ENCODE results near the gene ANKRD2.
A peak's percentile ranks its signal among the peaks of the same experiment; 100 is the strongest.

ANKRD2 gene

DNA sequence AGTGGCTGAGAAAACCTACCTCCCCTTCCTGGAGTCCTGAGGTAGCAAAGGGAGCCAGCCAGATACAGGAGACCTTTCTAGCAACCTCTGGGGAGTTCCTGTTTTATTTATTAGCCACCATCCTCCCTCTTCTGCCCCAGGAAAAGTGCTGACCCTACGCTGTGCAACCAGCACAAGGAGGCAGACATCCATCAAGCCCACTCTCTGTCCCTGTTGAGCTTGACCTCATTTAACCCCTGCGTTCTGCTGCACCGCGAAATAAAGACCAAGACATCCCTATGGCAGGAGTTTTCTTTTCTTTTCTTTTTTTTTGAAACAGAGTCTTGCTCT lies 25.3 kb upstream of the ANKRD2 start:
- no peak overlapping the region for H3K4me3 ChIP-seq (ENCODE audit: low read length)
- no peak for TF ChIP-seq CTCF (IDR thresholded peaks at IDR 0.05; ENCODE audit: insufficient read depth, low read depth, low read length, missing control alignments)
- DNase-seq (ENCODE audit: low read depth) = no peak

DNA sequence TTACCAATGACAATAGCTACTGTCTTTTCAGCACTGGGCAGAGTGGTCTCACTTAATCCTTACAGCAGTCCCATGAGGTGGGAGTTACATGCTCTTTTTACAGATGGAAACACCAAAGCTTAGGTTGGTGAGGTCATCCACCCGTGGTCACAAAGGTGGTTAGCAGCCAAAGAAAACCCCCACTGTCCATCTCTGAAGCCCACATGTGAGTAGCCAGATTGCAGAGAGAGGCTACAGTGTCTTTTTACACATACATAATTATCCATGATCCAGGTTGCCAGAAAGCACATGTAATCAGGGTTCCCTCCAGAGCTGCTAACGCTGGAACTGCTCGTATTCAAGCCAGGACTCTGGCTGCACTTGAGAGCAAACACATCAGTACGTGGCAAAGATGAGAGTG lies 24.6 kb upstream of the ANKRD2 start:
- H3K4me3 ChIP-seq (ENCODE audit: low read length) = no peak overlapping the region
- no peak for DNase-seq (ENCODE audit: low read depth)
- TF ChIP-seq CTCF (IDR thresholded peaks at IDR 0.05; ENCODE audit: insufficient read depth, low read depth, low read length, missing control alignments) = no peak

DNA sequence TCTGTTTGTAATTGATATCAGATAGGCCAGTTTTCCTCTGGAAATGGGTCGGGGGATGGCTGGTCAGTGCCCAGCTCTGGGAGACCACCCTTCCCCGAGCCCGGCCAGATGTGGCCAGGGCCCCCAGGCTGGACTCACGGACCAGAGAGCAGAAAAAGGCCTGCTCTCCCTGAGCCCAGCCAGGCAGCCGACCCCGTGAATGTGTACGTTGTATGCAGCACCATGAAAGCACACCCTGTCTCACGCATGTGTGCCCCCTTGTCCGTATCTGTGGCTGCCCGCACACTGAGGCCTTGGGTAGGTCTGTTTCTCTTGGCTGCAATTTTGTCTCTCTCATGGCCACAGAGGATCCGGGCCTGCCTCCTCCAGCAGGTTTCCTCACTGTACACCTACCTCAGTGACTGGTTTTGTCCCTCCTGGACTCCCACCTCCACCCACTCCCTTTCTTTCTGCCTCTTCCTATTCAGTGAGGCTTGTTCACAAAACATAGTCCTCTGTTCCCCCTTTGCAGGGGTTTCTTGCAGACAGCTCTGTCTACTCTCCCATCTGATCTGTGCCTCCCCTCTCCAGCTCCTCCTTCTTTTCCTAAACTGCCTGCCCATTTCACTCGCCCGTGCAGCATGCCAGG lies 23.6 kb upstream of the ANKRD2 start:
- no peak for DNase-seq (ENCODE audit: low read depth)
- no peak for TF ChIP-seq CTCF (IDR thresholded peaks at IDR 0.05; ENCODE audit: insufficient read depth, low read depth, low read length, missing control alignments)
- no peak overlapping the region for H3K4me3 ChIP-seq (ENCODE audit: low read length)

- DNase-seq (ENCODE audit: low read depth) = peak; percentile 73
- H3K4me3 ChIP-seq (ENCODE audit: low read length) = no peak overlapping the region
Measured at GRCh38 chr10:97549587-97550322, 22.8 kb upstream of the ANKRD2 start.

DNA sequence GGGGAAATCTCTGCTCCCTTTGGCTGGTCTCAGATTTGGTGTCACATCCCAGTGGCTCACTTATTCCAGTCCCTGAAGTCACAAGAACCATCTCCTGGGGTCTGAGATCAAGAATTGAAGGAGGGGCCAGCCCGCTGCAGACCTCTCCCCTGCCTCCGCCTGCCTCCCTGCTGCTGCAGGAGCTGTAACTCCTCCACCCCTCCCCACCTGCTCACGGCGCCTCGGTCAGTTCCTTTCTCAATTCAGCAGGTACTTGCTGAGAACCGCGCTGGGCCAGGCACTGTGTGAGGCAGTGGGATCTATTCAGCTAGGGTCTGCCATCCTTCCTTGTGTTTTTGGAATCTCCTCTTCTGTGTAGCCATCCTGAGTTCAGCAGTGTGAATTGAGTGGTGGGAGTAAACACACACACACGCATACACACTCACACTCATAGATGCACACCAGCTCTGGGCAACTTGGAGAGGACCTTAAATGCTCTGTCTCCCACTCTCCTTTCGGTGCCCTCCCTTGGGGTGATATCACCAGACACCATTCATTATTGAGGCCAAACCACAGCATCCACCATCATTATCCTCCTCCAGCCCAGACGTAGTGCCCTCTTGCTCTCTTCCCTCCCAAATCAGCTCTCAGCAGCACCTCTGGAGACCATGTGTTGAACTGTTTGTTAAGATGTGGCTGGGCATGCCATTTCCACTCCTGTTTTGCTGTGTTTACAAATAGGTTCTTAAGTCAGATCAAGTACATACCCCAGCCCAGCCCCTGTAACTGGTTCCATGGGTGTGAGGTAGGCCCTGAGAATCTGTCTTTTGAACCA lies 22.0 kb upstream of the ANKRD2 start:
- no peak for DNase-seq (ENCODE audit: low read depth)
- no peak overlapping the region for H3K4me3 ChIP-seq (ENCODE audit: low read length)
- no peak for TF ChIP-seq CTCF (IDR thresholded peaks at IDR 0.05; ENCODE audit: insufficient read depth, low read depth, low read length, missing control alignments)

More at GRCh38 chr10:97549587-97550322, 22.8 kb upstream of the ANKRD2 start:
- TF ChIP-seq CTCF (IDR thresholded peaks at IDR 0.05; ENCODE audit: insufficient read depth, low read depth, low read length, missing control alignments) = no peak

GRCh38 chr10:97551271-97551670 lies 21.3 kb upstream of the ANKRD2 start:
- no peak for TF ChIP-seq CTCF (IDR thresholded peaks at IDR 0.05; ENCODE audit: insufficient read depth, low read depth, low read length, missing control alignments)
- no peak overlapping the region for H3K4me3 ChIP-seq (ENCODE audit: low read length)
- DNase-seq (ENCODE audit: low read depth) = no peak

Data from epithelial cell of esophagus (primary cell).